GM18502 (cell line): ENCODE measurements around the gene FEZF1.

Experiments
- ATAC-seq: cut with Tn5 transposase; IDR thresholded peaks from one replicate; pipeline ENCODE4 v1.9.1; 2021; ENCODE audit warnings: mild to moderate bottlenecking; ENCODE audit not compliant: unreplicated experiment, poor library complexity

Gene FEZF1

DNA sequence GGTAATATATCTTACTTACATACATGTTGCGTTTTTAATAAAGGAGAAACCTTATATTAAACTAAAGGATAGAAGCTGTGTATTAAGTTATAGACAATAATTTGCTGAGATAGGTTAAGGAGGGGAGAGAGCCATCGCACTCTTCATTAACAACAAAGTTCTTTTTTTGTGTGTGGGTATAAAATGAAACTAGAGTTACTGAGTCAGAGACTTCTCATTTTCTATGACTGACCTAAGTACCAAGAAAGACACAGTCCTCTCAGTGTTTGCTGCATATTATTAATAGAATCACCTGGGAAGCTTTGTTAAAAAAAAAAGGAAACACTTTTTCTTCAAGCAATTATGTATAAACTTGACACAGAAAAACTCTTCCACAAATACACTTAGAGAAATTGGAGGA, 31.4 kb downstream of the FEZF1 start:
- ATAC-seq, result no peak

DNA sequence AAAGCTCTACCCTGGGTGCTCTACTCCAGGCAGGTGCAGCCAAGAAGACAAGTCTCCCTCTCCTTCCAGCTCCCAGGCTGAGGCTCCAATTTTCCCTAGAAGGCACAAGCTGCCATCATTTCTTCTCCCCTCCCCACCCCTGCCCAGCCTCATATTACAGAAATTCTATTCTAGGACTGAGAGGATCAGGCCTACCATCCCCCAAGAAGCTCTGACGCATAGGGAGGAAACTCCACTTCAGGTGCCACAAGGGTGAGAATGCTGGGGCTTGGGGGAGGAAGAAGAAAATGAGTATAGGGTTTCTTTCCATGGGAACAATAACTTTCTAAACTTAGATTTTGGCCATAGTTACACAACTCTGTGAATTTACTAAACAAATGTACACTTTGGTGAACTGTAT, 35.3 kb downstream of the FEZF1 start:
- no peak for ATAC-seq

DNA sequence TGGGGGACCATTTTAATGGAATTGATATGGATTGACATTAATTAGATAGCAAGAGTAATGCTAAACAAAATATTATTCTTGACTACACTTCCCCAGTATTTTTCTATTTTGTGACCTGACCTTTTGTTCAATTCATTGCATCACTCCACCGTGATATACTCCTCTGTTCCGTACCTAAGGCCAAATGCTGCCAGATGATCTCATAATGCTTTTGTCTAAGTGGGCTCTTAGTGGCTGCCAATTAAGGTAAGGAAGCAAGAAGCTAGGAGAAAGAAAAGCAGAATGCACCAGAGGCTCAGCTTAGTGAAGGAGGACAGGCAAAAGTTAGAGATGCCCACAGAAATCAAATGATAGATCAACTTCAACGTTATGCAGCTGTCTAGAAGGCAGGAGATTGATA, 36.4 kb downstream of the FEZF1 start:
- no peak for ATAC-seq

DNA sequence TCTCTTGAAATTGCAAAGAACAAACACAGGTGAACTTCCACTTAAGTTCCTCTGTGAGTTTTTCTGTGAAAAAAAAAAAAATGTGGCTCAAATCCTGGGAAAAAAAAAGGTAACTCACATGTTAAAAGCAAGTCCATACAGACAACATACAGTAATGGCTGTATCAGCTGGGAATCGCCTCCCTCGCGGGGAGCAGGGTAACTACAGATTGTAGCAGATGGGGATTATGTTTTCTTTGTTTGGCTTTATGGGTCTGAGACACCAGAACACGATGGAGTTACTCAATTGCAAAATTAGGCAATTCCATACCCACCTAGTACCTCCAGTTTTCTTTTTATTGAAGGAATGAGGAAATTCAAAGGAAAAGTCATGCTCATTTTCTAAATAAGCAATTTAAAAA, 42.3 kb downstream of the FEZF1 start:
- no peak for ATAC-seq

DNA sequence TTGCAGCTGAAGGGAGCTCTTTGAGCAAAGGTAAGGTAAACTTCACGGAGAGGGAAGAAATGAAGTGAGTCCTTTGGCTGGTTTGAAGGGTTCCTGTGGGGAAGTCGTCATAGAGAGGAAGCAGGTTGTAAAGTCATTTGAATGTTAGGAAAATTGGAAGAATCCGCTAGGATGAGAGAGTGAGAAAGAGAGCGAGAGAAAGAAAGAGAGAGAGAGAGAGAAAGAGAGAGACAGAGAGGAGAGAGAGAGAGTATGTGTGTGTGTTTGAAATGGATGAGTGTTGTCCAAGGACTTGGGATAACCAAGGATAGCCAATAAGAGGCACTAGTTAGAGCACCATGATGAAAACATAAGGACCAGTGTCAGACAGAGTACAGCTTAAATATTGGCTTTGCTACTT, 43.1 kb downstream of the FEZF1 start:
- no peak for ATAC-seq

DNA sequence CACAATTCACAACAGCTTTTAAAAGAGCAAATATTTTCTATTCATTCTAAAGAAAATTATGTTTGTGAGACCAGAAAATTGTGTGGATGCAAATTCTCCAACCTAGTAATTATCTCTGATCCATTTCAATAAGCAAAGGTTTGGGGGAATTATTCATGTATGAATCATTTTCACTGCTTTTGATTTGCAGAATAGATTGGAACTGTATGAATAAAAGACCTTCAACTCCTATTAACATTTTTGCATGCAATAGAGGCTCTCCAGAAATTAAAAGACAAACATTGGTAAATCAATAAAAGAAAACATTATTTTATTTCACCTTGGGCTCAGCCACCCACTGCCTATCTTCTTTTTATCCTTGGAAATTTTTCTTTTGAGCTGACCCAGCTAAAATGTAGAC, 43.5 kb downstream of the FEZF1 start:
- no peak for ATAC-seq

DNA sequence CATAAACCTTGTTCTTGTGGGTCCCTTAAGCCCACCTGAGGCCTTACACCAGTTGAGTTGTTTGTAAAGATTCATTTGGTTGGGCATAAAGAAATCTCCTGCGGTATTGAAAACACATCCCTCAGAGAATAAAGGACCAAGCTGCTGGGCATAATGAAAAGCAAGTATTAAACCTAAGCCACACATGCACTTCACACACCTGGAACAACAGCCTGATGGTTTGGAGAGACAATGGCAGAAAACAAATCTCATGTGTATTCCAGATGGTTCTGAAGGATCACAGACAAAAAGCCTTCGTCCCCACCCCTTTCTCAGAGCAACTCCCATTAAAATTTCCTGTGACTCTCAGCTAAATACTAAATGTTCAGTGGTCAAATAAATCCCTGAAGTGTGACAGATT, 44.2 kb downstream of the FEZF1 start:
- ATAC-seq, result no peak

DNA sequence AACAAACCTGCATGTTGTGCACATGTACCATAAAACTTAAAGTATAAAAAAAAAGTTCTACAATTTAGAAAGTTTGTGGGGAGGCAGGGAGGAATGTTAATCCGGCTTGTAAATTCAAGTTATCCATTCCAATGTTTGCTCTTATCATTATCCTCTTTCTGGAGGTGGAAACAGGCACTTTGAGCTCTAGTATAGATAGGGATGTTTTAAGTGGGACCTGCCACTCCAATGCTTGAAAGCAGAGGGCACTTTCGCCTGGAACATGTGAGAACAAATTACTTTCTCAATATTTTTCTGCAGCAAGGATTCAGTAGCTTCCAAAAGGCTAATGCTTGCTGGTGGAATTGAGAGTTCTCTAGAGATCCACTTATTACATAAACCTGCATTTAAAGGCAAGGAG, 45.6 kb downstream of the FEZF1 start:
- no peak for ATAC-seq

DNA sequence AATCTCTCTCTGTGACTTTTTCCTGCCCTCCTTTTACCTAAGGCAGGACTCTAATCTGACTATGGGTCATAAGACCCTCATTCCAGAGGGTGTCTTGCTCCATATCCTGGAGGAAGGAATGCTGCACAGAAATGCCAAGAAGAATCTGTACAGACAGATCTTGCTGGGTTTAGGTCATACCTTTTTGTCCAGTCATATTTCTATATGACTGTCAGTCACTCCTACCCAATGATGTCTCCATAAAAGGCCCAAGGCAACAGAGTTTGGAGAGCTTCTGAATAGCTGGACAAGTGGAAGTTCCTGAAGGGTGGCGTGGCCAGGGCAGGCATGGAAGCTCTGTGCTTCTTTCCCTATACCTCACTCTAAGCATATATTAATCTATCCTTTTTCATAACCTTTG, 47.5 kb downstream of the FEZF1 start:
- no peak for ATAC-seq

DNA sequence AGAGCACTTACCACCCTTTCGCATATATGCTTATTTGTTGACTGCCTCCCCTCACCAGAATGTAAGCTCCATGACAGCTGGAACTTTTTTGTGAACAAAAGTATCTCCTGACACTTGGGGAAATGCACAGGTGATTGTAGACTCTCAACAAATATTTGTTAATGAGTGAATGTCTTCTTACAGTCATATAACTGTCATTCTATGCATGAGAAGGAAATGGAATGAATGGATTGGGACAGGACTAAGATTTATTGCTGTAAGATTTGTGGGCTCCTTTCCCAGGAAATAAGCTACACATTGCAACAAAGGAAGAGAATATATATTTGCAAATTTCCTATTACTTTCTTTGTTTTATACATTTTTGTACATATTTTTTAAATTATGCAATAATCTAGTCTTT, 48.5 kb downstream of the FEZF1 start:
- no peak for ATAC-seq

DNA sequence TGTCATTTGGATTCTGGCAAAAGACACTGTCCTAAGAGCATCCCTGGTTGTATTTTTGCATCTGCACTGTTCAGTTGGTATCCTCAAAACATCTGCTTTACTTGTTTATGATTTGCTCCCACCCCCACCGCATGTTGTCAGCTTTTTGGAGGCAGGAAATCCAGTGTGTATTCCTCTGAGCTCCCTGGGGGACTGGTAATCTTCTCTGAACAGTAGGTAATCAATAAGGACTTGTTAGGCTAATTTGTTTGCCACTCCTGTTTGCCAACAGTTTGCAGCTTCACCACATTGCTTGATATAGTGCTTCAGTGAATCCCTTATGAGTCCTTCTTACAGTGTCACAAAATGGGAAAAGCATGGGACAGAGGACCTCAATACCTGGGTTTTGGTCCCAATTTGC, 49.1 kb downstream of the FEZF1 start:
- ATAC-seq, result no peak
